Esophagus squamous epithelium (tissue), 5 donors: ENCODE measurements around the gene CCNY. TPM values are rescaled to one million over a fixed set of nuclear protein-coding genes. Genes with fewer than 3 reads are reported as not detected.
"Not testable (repeated sequence)": the region's sequence is repeated elsewhere in the genome, so short reads cannot be mapped to it uniquely, and the experiment has no call there.

Experiments used
- DNase-seq: peaks from one replicate; lab custom pipeline; 2025; lab: John Stamatoyannopoulos, UW
- H3K27ac ChIP-seq, 4 donors: fragments of 200-600 bp; sonication (generic); one replicate each; pipeline ENCODE4 v1.5.1; 2016 to 2019; ENCODE audit warnings: mild to moderate bottlenecking in 1 of 4
- H3K27me3 ChIP-seq, 4 donors: fragments of 200-600 bp; sonication (generic); 1 replicate in 3 of 4; 2 replicates in 1 of 4; pipeline versions ENCODE4 v1.5.1 to v1.6.0; 2017 to 2021; ENCODE audit warnings: antibody characterized with exemption in 1 of 4
- H3K36me3 ChIP-seq, 3 donors: fragments of 200-600 bp; sonication (generic); one replicate each; pipeline ENCODE4 v1.5.1; 2016 to 2019
- H3K4me1 ChIP-seq, 3 donors: fragments of 200-600 bp; sonication (generic); one replicate each; pipeline ENCODE4 v1.5.1; 2017 to 2019
- H3K4me3 ChIP-seq, 4 donors: fragments of 200-600 bp; sonication (generic); 1 replicate in 3 of 4; 2 replicates in 1 of 4; pipeline ENCODE4 v1.5.1; 2016 to 2019; ENCODE audit warnings: mild to moderate bottlenecking in 2 of 4, moderate library complexity in 1 of 4
- H3K9me3 ChIP-seq, 3 donors: fragments of 200-600 bp; sonication (generic); one replicate each; pipeline ENCODE4 v1.5.1; 2016 to 2019
- CTCF ChIP-seq, 6 experiments: fragments of 450-650 bp in 4 of 6; fragments of 200-600 bp in 2 of 6; sonication (generic) in 2 of 6; IDR thresholded peaks; one replicate each; pipeline ENCODE4 v1.5.1; 2016 to 2019; ENCODE audit warnings: antibody characterized with exemption in 6 of 6, mild to moderate bottlenecking in 4 of 6, moderate library complexity in 4 of 6
- POLR2A ChIP-seq, 4 donors: fragments of 450-650 bp; IDR thresholded peaks; one replicate each; pipeline ENCODE4 v1.6.1; 2017; ENCODE audit warnings: antibody characterized with exemption in 4 of 4, mild to moderate bottlenecking in 4 of 4, moderate library complexity in 3 of 4
- WGBS, 2 donors: methylation state at CpG; one replicate each; pipeline ENCODE4 v1.1.5; 2018; 5-methylcytosine and 5-hydroxymethylcytosine counted together
- intact Hi-C: fragments of 100-400 bp; cut with DNase I; formaldehyde crosslinking; loops from one replicate; pipeline ENCODE4 v1.15.0; 2022
- total RNA-seq, 4 donors: library from RNA; depleted of rRNA; stranded (reverse); fragments of >200 nt; gene quantifications; one replicate each; pipeline ENCODE4 v1.1.0, GENCODE V29; 2016
- donor health status: DM: yes; HTN: yes; CAD: no.

CCNY gene
- total RNA-seq, 4 donors from 2014 or later: 24.1 to 41.5 (median 30.4) TPM

- Histone ChIP-seq H3K27me3 (no peaks in the 10 kb centered on the region), H3K9me3 (peaks cover 0 to 3% (median 3%) of the 10 kb centered on the region in 3 donors), H3K4me3 (no peak overlapping the region), H3K4me1 (peaks cover 0 to 73% (median 12%) of the 10 kb centered on the region in 3 donors), H3K27ac (no peak overlapping the region), H3K36me3 (no peaks in the 10 kb centered on the region)
- intact Hi-C loops: no loop called here
- WGBS, 2 donors: 75 to 87% methylated on average over 8 of the region's 8 CpGs
- TF ChIP-seq CTCF (IDR thresholded peaks at IDR 0.05): no peak
- TF ChIP-seq POLR2A (IDR thresholded peaks at IDR 0.05): no peak
- DNase-seq: no peak
Measured at GRCh38 chr10:35400595-35401268, 64.4 kb downstream of the CCNY start.

DNA sequence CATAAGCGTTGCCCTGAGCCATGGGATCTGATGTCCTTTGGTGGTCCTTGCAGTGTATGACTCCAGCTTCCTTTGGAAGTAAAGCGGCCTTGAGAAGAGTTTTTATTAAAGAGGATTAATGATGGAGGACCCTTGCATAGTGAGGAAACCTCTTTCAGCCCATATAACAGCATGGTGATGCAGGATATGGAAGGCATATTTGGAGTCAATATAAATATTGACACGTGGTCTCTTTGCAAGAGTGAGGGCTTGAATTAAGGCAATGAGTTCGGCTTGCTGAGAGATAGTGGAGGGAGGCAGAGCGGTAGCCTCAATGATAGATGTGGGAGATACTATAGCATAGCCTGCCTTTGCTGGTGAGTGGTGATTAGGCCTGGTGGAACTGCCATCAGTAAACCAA, 67.2 kb downstream of the CCNY start:
- H3K9me3 ChIP-seq, DNase-seq, H3K4me3 ChIP-seq, intact Hi-C loops, H3K27me3 ChIP-seq, H3K36me3 ChIP-seq: not testable (repeated sequence)
- H3K27ac ChIP-seq: peak overlapping the region in 1 of 4 donors; percentile 26
- peaks cover 0 to 63% (median 12%) of the 10 kb centered on the region in 3 donors for H3K4me1 ChIP-seq
- WGBS, 2 donors: 97 to 98% methylated on average over 5 of the region's 5 CpGs

DNA sequence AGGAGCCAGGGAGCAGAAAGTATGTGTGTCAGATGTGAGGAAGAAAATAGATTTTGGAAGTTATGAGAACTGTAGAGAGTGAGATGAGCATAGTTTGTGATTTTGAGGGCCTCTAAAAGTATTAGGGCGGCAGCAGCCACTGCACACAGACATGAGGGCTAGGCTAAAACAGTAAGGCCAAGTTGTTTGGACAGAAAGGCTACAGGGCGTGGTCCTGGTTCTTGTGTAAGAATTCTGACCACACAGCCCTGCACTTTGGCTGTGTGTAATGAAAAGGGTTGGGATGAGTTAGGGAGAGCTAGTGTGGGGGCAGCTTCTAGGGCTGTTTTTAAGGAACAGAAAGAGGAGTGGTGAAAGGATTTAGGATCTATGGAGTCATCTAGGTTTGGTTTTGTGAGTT, 67.8 kb downstream of the CCNY start:
- DNase-seq, intact Hi-C loops, H3K4me3 ChIP-seq, H3K9me3 ChIP-seq, H3K27me3 ChIP-seq, H3K36me3 ChIP-seq: not testable (repeated sequence)
- H3K27ac ChIP-seq: peak overlapping the region in 2 of 4 donors; percentile 3 to 64
- peaks cover 0 to 63% (median 14%) of the 10 kb centered on the region in 3 donors for H3K4me1 ChIP-seq
- WGBS, 2 donors: 77 to 81% methylated on average over 2 of the region's 2 CpGs

DNA sequence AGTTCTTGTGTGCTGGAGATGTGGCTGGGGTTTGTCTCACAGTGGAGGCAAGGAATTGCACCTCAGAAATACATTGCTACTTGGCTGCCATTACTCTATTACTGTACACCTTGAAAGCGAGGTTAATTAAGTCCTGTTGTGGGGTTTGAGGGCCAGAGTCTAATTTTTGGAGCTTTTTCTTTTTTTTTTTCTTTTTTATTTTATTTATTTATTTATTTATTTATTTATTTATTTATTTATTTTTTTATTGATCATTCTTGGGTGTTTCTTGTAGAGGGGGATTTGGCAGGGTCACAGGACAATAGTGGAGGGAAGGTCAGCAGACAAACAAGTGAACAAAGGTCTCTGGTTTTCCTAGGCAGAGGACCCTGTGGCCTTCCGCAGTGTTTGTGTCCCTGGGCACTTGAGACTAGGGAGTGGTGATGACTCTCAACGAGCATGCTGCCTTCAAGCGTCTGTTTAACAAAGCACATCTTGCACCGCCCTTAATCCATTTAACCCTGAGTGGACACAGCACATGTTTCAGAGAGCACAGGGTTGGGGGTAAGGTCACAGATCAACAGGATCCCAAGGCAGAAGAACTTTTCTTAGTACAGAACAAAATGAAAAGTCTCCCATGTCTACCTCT, 69.8 kb downstream of the CCNY start:
- H3K4me1 ChIP-seq: peaks cover 0 to 55% (median 20%) of the 10 kb centered on the region in 3 donors
- DNase-seq, H3K9me3 ChIP-seq, H3K27ac ChIP-seq, intact Hi-C loops, H3K36me3 ChIP-seq, H3K4me3 ChIP-seq, H3K27me3 ChIP-seq: not testable (repeated sequence)
- WGBS, 2 donors: 37 to 100% methylated on average over 1 to 3 of the region's 5 CpGs

- H3K4me1 ChIP-seq: peaks cover 0 to 63% (median 29%) of the 10 kb centered on the region in 3 donors
- H3K4me3 ChIP-seq, H3K36me3 ChIP-seq, H3K9me3 ChIP-seq, H3K27me3 ChIP-seq, H3K27ac ChIP-seq, DNase-seq, intact Hi-C loops: not testable (repeated sequence)
- 92 to 93% methylated on average over 12 of the region's 12 CpGs for WGBS, 2 donors
Measured at GRCh38 chr10:35407696-35408095, 71.4 kb downstream of the CCNY start.

DNA sequence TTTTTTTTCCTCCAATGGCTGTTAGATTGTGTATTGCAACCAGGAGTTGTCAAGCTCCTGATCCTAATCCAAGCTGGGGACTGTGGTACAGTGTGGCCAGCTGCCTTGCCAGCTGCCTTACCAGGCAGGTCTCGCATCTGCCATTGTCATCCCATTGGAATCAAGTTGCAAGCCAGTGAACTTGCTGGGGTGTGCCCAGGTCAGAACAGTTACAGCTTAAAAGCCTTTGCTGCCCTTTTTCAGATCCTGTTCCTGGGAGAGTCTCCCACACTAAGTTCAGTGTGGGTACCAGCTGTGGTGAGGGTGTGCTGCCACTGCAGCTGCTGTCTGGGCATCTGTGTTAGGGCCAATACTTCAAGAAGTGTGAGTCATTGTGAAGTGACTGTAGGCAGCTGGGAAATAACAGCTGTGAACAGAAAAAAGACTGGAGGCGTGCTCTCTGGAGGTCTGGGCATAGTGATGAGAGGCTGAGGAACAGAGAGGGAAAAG, 72.8 kb downstream of the CCNY start:
- no peak for DNase-seq
- Histone ChIP-seq H3K4me1 (peaks cover 0 to 70% (median 25%) of the 10 kb centered on the region in 3 donors), H3K36me3 (no peaks in the 10 kb centered on the region), H3K9me3 (no peaks in the 10 kb centered on the region), H3K27me3 (no peaks in the 10 kb centered on the region), H3K4me3 (no peak overlapping the region), H3K27ac (peak overlapping the region in 1 of 4 donors; percentile 52)
- intact Hi-C loops: no loop called here
- no peak for TF ChIP-seq POLR2A (IDR thresholded peaks at IDR 0.05)
- no peak for TF ChIP-seq CTCF (IDR thresholded peaks at IDR 0.05)
- WGBS, 2 donors: 38 to 41% methylated on average over 2 of the region's 2 CpGs

DNA sequence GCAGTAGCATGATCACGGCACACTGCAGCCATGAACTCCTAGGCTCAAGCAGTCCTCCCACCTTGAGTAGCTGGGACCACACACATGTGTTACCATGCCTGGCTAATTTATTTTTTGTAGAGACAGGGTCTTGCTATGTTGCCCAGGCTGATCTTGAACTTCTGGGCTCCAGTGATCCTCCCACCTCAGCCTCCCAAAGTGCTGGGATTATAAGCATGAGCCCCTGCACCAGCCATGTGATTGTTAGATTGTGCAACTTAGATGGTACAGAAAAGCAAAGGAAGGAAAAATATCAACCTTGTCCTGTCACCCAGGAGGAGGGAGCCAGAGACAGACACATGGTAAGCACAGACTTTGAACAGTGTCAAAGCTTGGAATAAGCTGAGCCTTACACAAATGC, 73.5 kb downstream of the CCNY start:
- no peak overlapping the region for H3K27ac ChIP-seq
- no peaks in the 10 kb centered on the region for H3K36me3 ChIP-seq
- 75 to 100% methylated on average over 1 of the region's 1 CpG for WGBS, 2 donors
- no peak for TF ChIP-seq CTCF (IDR thresholded peaks at IDR 0.05)
- no peak for TF ChIP-seq POLR2A (IDR thresholded peaks at IDR 0.05)
- H3K4me1 ChIP-seq: peaks cover 0 to 65% (median 18%) of the 10 kb centered on the region in 3 donors
- no peak for DNase-seq
- no peaks in the 10 kb centered on the region for H3K27me3 ChIP-seq
- no peak overlapping the region for H3K4me3 ChIP-seq
- H3K9me3 ChIP-seq: no peaks in the 10 kb centered on the region
- intact Hi-C loops: no loop called here
